NT2/D1 (cell line): ENCODE data around the gene DALRD3.

Source experiments
- YY1 ChIP-seq: IDR thresholded peaks from 2 replicates; pipeline ENCODE4 v1.6.1; 2011; ENCODE audit not compliant: insufficient read length, insufficient read depth
- ZNF274 ChIP-seq: IDR thresholded peaks from 2 replicates; pipeline ENCODE4 v1.6.1; 2011; ENCODE audit warnings: mild to moderate bottlenecking, low read depth, low read length

DNA sequence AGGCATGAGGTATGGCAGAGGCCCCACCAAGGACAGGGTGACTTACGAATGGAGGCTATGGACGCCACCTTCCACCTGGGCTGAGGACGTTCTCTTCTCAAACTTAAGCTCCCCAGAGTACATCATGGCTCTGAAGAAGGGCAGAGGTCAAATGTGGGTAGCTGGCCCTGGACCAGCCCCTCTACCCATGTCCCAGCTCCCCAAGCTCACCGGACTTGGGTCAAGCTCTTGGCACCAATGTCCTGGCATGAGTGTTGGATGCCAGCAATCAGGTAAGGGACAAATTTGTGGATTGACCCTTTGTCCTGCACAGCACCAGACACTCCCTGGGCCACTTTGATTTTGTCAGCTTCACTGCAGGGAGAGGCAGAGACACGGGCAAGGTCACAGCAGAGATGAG lies 6.1 kb upstream of the DALRD3 start:
- no peak for TF ChIP-seq ZNF274
- TF ChIP-seq YY1, result no peak
